ENCODE data around the gene SLC35E2B. TPM values are rescaled to one million over a fixed set of nuclear protein-coding genes. Genes with fewer than 3 reads are reported as not detected.
"Not testable (repeated sequence)": the region's sequence is repeated elsewhere in the genome, so short reads cannot be mapped to it uniquely, and the experiment has no call there.

SLC35E2B gene
- total RNA-seq, 1 experiment from 2014 or later: 41.7 TPM

DNA sequence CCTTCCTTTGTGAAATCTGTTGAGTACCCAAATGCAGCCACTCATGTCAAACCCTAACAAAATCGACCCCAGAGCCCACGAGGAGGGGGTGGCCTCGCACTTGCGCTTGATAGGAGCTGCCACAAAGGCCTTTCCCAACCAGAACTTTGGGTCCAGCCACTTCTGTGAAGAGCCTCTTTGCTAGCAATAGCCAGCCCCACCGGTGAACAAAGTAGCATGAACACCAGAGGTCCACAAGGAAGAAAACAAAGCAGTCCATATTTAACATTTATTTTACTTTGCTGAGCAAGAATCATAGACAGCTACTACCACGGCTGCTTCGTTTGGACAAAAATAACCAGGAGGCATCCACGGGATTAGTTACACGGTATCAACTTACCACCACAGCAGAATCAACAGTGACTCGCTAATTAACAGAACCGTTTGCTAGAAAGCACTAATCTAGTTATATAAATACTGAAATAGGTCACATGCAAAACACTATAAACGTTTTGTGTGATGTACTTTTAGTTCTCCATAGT, 34.6 kb upstream of the SLC35E2B start:
- H3K18ac ChIP-seq (ENCODE audit: insufficient read length, low read depth, low read length); H3K23ac ChIP-seq (ENCODE audit: insufficient read length, low read depth, low read length); H3K14ac ChIP-seq (ENCODE audit: insufficient read depth, low read length); H3K9ac ChIP-seq (ENCODE audit: extremely low read depth, insufficient read length, low read length); H2BK5ac ChIP-seq (ENCODE audit: insufficient read length, low read length); H3K27ac ChIP-seq (ENCODE audit: insufficient read length, low read depth, low read length); H2BK12ac ChIP-seq (ENCODE audit: insufficient read length, low read depth, low read length); H3K56ac ChIP-seq (ENCODE audit: insufficient read length, low read depth, low read length); DNase-seq; H4K8ac ChIP-seq (replicated peaks; ENCODE audit: insufficient read length, low read depth, low read length); H4K20me1 ChIP-seq (ENCODE audit: control insufficient read depth, insufficient read depth, insufficient read length); H3K79me1 ChIP-seq (ENCODE audit: insufficient read depth, low read depth, low read length, poor library complexity, severe bottlenecking); H3K79me2 ChIP-seq (ENCODE audit: insufficient read depth, low read length); H3K4me1 Mint-ChIP-seq; H3K36me3 Mint-ChIP-seq (ENCODE audit: insufficient read depth in 1 of 3, low read depth in 3 of 3); H2BK20ac ChIP-seq (ENCODE audit: low read depth, low read length, poor library complexity, severe bottlenecking); H2BK15ac ChIP-seq (ENCODE audit: low read depth, low read length); H2AK5ac ChIP-seq (ENCODE audit: insufficient read length, low read length); H3K4ac ChIP-seq (ENCODE audit: low read depth, low read length); H4K91ac ChIP-seq (ENCODE audit: insufficient read length, low read depth, low read length); H3K4me2 ChIP-seq (ENCODE audit: insufficient read depth, insufficient read length, low read length); H3K27me3 Mint-ChIP-seq (ENCODE audit: low read depth); H3T11ph ChIP-seq (ENCODE audit: low read length); H3K9me3 ChIP-seq (ENCODE audit: control insufficient read depth, low read depth, low read length); H2BK120ac ChIP-seq (ENCODE audit: low read depth, low read length, poor library complexity, severe bottlenecking); H3K9me3 Mint-ChIP-seq; H3K27me3 ChIP-seq (ENCODE audit: insufficient read depth, low read length); H3K4me3 Mint-ChIP-seq; H4K5ac ChIP-seq (ENCODE audit: insufficient read length, low read depth, low read length); H2AFZ ChIP-seq (ENCODE audit: low read length); H3K23me2 ChIP-seq (ENCODE audit: insufficient read length, low read depth, low read length, poor library complexity, severe bottlenecking); H3K4me1 ChIP-seq (ENCODE audit: insufficient read depth, low read length): not testable (repeated sequence)
- H3K27ac Mint-ChIP-seq: peak overlapping the region in 1 of 3 experiments; percentile 72; a peak in 1 of 7 replicates
- no CpG with 5 or more reads among the region's 12 CpGs for WGBS (ENCODE audit: extremely low coverage, insufficient read length, low lambda C conversion rate)

DNA sequence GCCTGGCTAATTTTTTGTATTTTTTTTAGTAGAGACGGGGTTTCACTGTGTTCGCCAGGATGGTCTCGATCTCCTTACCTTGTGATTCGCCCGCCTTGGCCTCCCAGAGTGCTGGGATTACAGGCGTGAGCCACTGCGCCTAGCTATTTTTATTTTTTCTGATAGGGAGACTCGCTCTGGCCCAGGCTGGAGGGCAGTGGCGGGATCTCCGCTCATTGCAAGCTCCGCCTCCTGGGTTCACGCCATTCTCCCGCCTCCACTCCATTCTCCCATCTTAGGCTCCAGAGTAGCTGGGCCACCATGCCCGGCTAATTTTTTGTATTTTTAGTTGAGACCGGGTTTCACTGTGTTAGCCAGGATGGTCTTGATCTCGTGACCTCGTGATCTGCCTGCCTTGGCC, 33.5 kb upstream of the SLC35E2B start:
- not testable (repeated sequence) for H4K91ac ChIP-seq (ENCODE audit: insufficient read length, low read depth, low read length); H3K4me1 ChIP-seq (ENCODE audit: insufficient read depth, low read length); H3K27me3 ChIP-seq (ENCODE audit: insufficient read depth, low read length); H3K79me2 ChIP-seq (ENCODE audit: insufficient read depth, low read length); H3K27ac ChIP-seq (ENCODE audit: insufficient read length, low read depth, low read length); H4K8ac ChIP-seq (replicated peaks; ENCODE audit: insufficient read length, low read depth, low read length); H3K4ac ChIP-seq (ENCODE audit: low read depth, low read length); H3K9ac ChIP-seq (ENCODE audit: extremely low read depth, insufficient read length, low read length); H2BK12ac ChIP-seq (ENCODE audit: insufficient read length, low read depth, low read length); H3K23ac ChIP-seq (ENCODE audit: insufficient read length, low read depth, low read length); H4K20me1 ChIP-seq (ENCODE audit: control insufficient read depth, insufficient read depth, insufficient read length); H3K9me3 ChIP-seq (ENCODE audit: control insufficient read depth, low read depth, low read length); H2BK15ac ChIP-seq (ENCODE audit: low read depth, low read length); H3K23me2 ChIP-seq (ENCODE audit: insufficient read length, low read depth, low read length, poor library complexity, severe bottlenecking); H3K18ac ChIP-seq (ENCODE audit: insufficient read length, low read depth, low read length); H2AK5ac ChIP-seq (ENCODE audit: insufficient read length, low read length); H2BK120ac ChIP-seq (ENCODE audit: low read depth, low read length, poor library complexity, severe bottlenecking); H3K56ac ChIP-seq (ENCODE audit: insufficient read length, low read depth, low read length); H3K14ac ChIP-seq (ENCODE audit: insufficient read depth, low read length); H2AFZ ChIP-seq (ENCODE audit: low read length); H4K5ac ChIP-seq (ENCODE audit: insufficient read length, low read depth, low read length); H2BK20ac ChIP-seq (ENCODE audit: low read depth, low read length, poor library complexity, severe bottlenecking); H3T11ph ChIP-seq (ENCODE audit: low read length); H3K9me3 Mint-ChIP-seq; H3K4me2 ChIP-seq (ENCODE audit: insufficient read depth, insufficient read length, low read length); H2BK5ac ChIP-seq (ENCODE audit: insufficient read length, low read length); H3K27me3 Mint-ChIP-seq (ENCODE audit: low read depth); H3K79me1 ChIP-seq (ENCODE audit: insufficient read depth, low read depth, low read length, poor library complexity, severe bottlenecking); H3K4me1 Mint-ChIP-seq
- peaks cover 4 to 16% (median 4%) of the 10 kb centered on the region in 3 experiments; a peak in 6 of 7 replicates for H3K36me3 Mint-ChIP-seq (ENCODE audit: insufficient read depth in 1 of 3, low read depth in 3 of 3)
- DNase-seq: peak; percentile 31
- peak overlapping the region in 1 of 3 experiments; percentile 57; a peak in 1 of 7 replicates for H3K27ac Mint-ChIP-seq
- no CpG with 5 or more reads among the region's 17 CpGs for WGBS (ENCODE audit: extremely low coverage, insufficient read length, low lambda C conversion rate)
- H3K4me3 Mint-ChIP-seq: peak overlapping the region; percentile 35 to 40; a peak in 4 of 5 replicates
